GM21825 (cell line): ENCODE data around the gene SLC25A30.
"Not testable (repeated sequence)": the region's sequence is repeated elsewhere in the genome, so short reads cannot be mapped to it uniquely, and the experiment has no call there.

ENCODE experiments used
- ATAC-seq: cut with Tn5 transposase; IDR thresholded peaks from one replicate; pipeline ENCODE4 v1.9.1; 2021; ENCODE audit warnings: mild to moderate bottlenecking, moderate library complexity; ENCODE audit not compliant: unreplicated experiment

Gene SLC25A30

GRCh38 chr13:45432737-45433380 is 14.7 kb upstream of the SLC25A30 start:
- no peak for ATAC-seq

DNA sequence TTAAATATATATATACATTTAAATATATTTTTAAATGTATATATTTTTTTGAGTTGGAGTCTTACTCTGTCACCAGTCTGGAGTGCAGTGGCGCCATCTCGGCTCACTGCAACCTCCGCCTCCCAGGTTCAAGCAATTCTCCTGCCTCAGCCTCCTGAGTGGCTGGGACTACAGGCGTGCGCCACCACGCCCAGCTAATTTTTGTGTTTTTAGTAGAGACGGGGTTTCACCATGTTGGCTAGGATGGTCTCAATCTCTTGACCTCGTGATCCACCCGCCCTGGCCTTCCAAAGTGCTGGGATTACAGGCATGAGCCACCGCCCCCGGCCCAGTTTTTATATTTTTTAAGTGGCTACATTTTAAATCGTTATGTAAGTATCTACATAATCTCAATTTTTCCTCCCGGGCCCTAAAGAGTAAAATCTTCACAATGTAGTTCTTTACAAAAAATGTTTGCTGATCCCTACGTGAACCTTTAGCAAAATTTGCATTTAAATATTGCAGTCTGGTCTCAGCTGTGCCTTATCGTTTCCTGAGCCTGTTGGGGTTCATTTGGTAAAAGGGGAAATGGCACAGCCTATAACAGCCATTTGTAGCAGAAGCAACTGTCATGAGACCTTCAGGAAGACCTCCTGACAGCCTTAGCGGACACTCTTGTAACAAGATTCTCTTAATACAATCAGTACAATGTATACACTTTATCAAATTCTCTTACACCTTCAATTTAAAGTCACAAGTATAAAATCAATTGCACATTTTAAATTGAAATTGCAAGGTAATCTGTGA is 8.1 kb upstream of the SLC25A30 start:
- ATAC-seq, result not testable (repeated sequence)

DNA sequence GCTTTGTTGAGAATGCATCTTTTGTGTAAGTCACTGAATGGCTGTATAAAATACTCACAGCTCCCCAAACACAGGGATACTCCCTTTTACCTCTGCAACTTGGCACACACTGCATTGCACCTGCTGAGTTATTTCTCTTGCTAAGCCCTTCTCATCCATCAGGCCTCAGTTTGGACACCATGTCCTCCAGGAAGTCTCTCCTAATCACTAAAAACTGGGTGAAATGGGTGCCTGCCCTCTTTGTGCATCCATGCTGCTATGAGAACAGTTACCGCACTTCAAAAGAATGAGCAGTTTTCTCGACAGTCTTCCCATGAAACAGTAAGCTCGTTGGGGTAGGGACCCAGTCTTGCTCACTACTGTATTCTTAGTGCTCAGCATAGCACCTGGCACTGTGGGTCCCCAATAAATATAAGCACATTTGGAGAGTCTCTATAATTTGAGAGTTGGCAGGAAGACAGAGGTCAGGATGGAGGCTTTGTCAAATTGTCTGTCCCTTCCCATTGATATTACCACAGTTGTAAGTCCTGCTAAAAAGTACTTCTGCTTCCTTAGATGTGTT is 4.6 kb upstream of the SLC25A30 start:
- no peak for ATAC-seq

DNA sequence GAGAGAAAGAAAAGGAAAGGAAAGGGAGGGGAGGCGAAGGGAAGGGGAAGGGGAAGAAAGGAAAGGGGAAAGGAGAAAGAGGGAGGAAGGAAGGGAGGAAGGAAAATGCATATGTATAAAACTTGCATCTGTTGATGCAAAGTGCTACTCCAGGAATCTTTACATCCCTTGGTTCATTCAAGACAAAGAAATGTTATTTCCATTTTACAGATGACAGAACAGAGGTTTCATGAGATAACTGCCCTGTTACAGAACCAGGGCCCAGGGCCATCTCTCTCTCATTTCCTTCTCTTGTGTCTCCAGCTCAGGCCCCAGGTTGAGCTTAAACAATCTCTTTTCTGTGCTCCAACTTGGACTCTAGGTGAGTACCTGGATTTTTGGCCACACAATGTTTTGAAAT is 1.8 kb upstream of the SLC25A30 start:
- ATAC-seq, result no peak

GRCh38 chr13:45419389-45419788 is 1.2 kb upstream of the SLC25A30 start:
- not testable (repeated sequence) for ATAC-seq

DNA sequence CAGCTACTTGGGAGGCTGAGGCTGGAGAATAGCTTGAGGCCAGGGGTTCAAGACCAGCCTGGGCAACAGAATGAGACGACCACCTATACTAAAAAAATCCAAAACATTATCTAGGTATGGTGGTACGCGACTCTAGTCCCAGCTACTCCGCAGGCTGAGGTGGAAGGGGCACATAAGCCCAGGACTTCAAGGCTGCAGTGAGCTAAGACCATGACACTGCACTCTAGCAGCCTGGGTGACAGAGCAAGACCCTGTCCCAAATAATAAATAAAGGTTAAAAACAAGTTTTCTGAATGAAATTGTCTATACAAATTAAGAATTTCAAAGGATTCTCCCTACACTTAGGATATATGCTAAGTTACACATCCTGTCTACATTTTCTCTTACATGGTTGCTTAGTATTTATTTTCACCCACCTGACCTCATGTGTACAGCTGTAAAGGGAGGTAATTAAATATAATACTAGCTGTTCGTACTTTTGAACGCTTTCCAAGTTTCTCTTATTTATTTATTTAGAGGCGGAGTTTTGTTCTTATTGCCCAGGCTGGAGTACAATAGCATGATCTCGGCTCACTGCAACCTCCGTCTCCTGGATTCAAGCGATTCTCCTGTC is 1.6 kb downstream of the SLC25A30 start:
- no peak for ATAC-seq

DNA sequence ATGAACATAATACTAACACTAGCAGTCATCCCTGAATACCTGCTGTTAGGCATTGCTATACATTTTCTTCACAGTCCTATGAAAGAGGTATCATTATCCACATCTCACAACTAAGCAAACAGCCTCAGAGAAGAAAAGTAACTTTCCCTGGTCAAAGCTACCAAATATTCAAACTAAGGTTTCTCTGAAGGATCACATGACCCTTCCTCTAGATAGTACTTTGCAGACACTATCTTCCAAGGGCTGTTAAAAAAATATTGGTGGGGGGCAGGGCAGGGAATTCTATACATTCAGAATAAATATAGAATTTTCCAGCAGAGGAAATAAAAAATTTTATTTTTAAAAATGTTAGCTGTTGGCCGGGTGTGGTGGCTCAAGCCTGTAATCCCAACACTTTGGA is 3.1 kb downstream of the SLC25A30 start:
- ATAC-seq, result no peak

DNA sequence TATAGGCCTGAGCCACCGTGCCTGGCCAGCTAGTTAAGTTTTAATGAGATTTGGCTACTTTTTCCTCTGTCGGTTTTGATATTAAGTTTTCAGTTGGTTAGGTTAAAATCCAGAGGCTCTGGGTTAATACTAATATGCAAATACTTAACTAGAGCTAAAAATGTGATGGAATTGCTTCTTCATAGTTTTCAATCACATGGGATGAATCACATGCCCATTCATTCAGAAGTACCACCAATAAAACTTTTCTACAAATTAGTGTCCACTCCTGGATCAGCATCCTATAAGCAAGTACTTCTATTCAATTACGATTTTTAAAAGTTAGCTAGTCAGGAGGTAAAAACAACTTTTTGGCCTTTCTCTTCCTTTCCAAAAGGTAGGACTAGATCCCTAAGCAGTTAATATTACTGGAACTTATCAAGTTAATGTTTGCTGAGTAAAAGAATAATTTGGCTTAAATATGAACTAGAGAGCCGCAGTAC is 4.3 kb downstream of the SLC25A30 start:
- ATAC-seq, result no peak

DNA sequence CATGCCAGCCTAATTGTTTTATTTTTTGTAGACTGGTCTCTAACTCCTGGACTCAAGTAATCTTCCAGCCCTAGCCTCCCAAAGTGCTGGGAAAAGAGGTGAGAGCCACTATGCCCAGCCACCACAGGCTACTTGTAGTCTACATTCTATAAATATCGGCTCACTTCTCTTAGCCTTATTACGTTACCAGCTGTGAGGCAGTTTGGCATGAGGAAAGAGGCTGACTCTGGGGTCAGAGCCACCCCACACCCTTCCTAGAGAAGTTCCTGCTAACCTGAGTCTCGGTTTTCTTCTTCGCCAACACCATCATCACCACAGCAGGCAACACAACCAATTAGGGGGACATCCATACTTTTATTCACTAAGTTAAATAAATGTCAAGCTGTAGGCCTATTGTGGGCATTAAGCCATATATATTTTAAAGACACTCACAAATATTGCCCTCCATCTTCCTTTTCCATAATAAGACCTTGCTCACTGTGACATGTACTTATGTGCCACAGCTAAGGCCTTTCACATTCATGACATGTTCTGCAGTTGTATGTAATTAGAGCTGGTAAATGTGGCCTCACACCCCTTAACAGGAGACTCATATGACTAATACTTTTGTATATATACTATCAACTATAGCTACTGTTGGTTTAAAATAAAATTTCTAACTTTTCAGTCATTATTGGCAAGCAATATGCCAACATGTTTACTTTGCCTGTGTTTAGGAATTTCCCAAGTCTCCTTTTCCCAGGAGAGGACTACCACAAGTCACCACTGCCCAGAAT is 5.7 kb downstream of the SLC25A30 start:
- no peak for ATAC-seq

- no peak for ATAC-seq
Observed at GRCh38 chr13:45411631-45412030, 6.5 kb downstream of the SLC25A30 start.

GRCh38 chr13:45411221-45411620 is 7.0 kb downstream of the SLC25A30 start:
- no peak for ATAC-seq

DNA sequence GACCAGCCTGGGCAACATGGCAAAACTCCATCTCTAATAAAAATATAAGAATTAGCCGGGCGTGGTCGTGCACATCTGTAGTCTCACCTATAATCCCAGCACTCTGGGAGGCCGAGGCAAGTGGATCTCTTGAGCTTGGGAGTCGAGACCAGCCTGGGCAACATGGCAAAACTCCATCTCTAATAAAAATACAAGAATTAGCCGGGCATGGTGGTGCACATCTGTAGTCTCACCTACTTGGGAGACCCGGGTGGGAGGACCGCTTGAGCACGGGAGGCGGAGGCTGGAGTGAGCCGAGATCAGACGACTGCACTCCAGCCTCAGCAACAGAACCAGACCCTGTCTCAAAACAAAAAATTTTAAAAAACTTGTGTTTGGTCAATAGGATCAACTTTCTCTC is 7.7 kb downstream of the SLC25A30 start:
- ATAC-seq, result no peak

GRCh38 chr13:45410001-45410400 is 8.2 kb downstream of the SLC25A30 start:
- ATAC-seq, result no peak

DNA sequence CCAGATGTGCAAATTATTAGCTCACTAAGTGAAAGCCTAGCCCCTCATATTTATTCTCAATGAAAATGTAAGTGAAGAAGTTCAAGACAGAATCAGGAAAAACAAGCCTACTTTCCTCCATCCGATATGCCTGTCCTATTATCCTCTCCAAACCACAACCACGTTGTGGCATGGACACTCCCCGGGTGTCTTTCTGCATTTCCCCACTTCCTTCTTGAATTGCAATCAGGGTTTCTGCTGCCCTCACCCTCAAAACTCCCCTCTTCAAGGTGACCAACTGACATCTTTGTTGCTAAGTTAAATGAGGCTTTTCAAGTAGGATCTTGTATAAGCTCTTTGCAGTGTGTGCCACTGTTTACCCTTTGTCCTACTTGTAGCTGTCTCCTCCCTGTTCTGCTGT is 11.8 kb downstream of the SLC25A30 start:
- no peak for ATAC-seq

DNA sequence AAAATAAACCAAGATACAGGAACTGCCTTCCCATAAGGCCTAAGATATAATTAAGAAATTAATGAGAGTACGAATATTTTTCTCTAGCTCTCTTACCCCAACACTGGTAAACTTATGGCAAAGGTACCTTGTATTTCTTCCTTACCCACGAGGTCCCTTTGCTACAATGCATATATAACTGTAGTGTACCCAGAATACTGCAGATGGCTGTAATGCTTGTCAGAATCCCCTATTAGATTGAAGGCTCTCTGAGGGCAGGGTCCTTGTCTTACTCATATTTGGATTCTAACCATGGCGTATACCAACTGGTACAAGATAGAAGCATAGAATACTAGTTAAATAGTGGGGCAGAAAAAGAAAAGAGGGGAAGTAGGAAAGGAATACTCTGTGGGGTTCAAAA is 15.1 kb downstream of the SLC25A30 start:
- ATAC-seq, result no peak

- no peak for ATAC-seq
Observed at GRCh38 chr13:45402641-45403040, 15.5 kb downstream of the SLC25A30 start.

GRCh38 chr13:45401314-45401713 is 16.9 kb downstream of the SLC25A30 start:
- no peak for ATAC-seq

DNA sequence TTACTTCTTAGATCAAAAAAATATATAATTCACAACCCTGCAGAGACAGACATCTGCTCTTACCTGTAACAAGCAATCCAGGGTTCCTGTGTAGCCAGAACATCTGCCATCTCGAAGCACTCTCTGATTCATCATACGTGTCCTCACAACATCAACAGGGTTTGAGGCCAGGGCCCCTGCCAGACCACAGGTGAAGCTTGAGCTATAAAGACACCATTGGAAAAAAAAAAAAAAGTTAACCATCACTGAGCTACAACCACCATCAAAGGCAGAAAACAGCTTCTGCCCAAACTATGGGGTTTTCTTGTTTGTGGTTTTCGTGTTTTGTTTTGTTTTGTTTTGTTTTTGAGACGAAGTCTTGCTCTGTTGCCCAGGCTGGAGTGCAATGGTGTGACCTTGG is 19.3 kb downstream of the SLC25A30 start:
- ATAC-seq, result no peak

- no peak for ATAC-seq
Observed at GRCh38 chr13:45396533-45397095, 21.6 kb downstream of the SLC25A30 start.

- no peak for ATAC-seq
Observed at GRCh38 chr13:45393941-45394570, 24.1 kb downstream of the SLC25A30 start.
